GM12801 (cell line): ENCODE data around the gene ADAMTS17.

Source experiments
- TF ChIP-seq, protein P1 (sequence below): IDR thresholded peaks from one replicate; pipeline ENCODE4 v1.5.1; 2011; ENCODE audit warnings: control low read depth; ENCODE audit not compliant: insufficient read length; ENCODE audit errors: extremely low read depth

Gene ADAMTS17

DNA sequence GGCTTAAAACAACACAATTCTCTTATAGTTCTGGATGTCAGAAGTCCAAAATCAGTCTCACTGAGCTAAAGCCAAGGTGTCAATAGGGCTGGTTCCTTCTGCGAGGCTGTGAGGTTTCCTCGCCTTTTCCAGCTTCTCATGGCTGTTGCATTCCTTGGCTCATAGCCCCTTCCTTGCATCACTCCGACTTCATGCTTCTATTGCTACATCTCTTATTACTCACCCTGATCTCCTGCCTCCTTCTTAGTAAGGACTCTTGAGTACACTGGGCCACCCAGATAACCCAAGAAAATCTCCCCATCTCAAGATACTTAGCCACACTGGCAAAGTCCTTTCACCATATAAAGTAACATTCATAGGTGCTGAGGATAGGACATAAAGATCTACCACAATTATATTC is 193.9 kb downstream of the ADAMTS17 start:
- TF ChIP-seq, protein P1, sequence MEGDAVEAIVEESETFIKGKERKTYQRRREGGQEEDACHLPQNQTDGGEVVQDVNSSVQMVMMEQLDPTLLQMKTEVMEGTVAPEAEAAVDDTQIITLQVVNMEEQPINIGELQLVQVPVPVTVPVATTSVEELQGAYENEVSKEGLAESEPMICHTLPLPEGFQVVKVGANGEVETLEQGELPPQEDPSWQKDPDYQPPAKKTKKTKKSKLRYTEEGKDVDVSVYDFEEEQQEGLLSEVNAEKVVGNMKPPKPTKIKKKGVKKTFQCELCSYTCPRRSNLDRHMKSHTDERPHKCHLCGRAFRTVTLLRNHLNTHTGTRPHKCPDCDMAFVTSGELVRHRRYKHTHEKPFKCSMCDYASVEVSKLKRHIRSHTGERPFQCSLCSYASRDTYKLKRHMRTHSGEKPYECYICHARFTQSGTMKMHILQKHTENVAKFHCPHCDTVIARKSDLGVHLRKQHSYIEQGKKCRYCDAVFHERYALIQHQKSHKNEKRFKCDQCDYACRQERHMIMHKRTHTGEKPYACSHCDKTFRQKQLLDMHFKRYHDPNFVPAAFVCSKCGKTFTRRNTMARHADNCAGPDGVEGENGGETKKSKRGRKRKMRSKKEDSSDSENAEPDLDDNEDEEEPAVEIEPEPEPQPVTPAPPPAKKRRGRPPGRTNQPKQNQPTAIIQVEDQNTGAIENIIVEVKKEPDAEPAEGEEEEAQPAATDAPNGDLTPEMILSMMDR: no peak

DNA sequence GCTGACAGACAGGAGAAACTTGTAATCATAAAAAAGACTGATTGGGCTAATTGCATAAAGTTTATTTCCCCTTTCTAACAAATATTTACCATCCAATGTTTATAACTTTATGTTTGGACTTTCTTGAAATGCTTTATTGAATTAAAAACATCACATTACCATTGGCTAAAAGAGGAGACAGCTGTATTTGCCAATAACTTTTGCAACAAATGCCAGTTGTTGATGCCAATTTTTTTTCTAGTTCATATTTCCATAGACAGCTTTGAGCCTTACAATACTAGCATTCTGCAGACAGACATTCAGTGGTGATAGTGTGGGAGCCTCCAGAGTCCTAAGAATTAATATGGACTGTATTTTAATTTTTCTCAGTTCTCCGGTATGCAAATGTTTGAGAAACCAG is 198.4 kb downstream of the ADAMTS17 start:
- TF ChIP-seq, protein P1: no peak

DNA sequence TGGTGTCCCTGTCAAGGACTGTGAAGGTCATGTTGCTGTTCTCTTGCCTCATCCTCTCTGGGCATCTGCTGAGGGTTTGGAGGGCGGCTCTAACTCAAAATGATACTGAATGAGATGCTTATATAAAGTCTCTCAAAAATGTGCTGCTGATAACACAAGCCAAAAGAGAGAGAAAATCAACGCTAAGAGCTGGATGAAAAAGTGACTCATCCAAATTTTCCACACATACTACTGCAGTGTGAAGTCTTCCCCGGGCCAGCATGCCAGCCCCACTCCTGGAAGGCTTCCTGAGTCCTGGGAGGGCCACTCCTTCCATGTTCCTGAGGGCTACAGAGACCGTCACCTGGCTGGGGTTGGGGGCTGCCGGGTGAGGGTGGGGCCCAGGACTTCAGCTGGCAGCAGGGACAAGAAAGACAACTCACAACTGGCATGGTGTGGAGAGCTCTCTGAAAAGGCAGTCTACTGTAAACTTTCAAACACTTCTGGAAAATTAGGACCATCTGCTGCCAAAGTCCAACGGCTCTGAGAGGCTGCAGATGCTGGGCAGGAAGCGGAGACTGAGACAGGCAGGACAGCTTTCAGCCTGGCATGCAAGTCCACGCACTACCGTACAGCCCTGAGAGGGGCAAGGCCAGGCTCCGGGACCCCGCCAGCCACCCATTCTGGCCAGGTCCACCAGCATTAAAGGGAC is 200.3 kb downstream of the ADAMTS17 start:
- TF ChIP-seq, protein P1: no peak

DNA sequence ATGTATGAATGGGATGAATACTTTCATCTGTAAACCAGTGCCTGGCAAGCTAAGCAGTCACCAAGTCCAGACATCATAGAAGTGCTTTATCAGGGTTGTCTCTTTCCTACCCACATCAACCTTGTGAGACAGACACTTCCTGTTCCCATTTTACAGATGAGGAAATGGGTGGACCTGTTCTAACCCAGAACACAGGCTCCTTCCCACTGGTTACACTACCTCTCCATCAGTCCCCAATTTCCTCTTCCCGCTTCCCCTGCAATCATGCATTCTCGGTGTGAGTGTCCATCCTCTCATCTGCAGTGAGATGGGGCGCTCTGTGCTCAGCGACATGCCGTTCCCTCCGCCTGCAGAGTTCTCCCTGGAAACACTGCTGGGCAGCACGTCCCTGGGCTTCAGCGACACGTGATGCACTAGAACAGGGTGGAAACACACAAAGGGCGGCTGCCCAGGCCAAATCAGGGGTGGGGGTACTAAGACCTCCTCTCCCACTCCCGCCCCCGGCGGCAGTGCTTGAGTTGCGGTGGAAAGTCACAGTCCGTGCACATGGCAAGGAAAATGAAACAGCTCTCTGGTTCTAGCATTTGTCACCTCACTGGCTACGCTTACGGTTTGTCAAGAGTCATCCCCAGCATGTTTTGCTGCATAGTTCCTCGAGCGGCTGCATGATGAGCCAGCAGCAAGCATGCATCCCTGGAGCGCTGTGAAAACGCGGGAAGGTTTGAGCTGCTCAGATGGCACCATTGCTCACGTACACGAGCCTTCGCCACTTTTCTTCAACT is 201.1 kb downstream of the ADAMTS17 start:
- TF ChIP-seq, protein P1: no peak

DNA sequence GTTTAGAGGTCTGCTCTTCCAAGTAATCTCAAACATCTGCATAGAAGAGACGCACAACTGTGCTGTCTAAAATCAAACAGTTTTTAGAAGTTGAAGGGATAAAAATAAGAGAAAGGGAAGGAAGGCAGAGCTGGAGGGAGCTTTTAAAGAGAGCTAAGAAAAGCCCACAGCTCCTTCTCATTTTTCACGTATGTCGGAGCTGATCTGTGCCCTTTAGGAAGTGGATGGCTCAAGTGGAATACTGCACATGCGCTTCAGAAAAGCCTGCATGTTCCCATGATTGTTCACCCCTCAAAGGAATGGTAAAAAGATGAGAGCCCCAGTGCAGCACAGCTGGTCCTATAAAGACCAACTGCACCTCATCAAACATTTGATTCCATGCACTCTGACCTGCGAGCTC is 207.2 kb downstream of the ADAMTS17 start:
- TF ChIP-seq, protein P1: no peak

DNA sequence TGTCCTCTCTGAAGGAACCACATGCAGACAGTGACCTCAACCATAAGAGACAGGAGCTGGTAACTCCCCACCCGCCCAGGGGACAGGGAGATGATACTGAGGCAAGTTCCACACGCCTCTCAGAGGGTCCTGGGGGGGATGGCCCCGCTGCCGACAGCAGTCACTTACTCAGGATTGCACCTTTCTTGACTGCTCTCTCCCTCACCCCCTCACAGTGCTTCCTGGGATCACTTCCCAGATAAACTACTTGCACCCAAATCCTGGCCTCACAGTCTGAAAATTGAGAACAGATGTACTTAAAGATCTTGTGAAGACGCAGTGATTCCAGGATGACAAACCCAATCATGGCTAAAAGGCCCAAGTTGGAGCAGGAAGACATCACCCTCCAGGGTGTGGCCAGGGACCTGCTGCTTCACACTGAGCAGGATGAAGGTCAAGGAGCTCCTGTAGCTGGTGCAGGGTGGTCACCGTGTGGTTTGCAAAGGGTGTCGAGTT is 207.6 kb downstream of the ADAMTS17 start:
- TF ChIP-seq, protein P1: no peak

DNA sequence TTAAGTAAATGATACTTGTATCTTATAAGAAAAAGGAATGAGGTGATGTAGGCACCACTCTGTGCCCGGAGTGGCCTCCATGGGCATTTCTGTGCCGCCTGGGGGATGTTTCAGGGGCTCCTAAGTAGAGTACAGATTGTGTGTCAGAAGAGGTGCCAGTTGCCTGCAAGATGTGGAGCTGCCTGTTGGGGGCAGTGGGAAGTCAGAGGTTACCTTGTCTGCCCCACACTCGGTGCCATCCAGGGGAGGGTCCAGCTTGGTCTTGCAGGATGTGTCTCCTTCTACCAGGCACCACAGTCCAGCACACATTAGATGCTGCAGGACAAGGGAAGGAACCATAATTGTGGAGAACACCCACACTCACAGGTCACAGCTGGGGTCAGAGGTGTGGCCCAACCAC is 208.8 kb downstream of the ADAMTS17 start:
- TF ChIP-seq, protein P1: no peak
